Measurements from ENCODE around the gene ABCC8.

- no peak for TF ChIP-seq CTCF (IDR thresholded peaks at IDR 0.05; ENCODE audit: poor library complexity)
- TF ChIP-seq EZH2phosphoT487 (IDR thresholded peaks at IDR 0.05; ENCODE audit: low read depth, severe bottlenecking, unreplicated experiment) = no peak
These were observed 716 bp upstream of the ABCC8 start for GRCh38 chr11:17477361-17477760.

Measured in hepatocyte (in vitro differentiated cells).